Sigmoid colon (tissue), 4 donors: ENCODE data around the gene KIAA1614.

Experiments
- EP300 ChIP-seq, 4 donors: sonication (generic); formaldehyde crosslinking; IDR thresholded peaks; one replicate each; pipeline ENCODE4 v1.6.1; 2017; ENCODE audit warnings: antibody characterized with exemption in 4 of 4
- POLR2A ChIP-seq, 2 donors: fragments of 450-650 bp; IDR thresholded peaks; one replicate each; pipeline ENCODE4 v1.6.1; 2016; ENCODE audit warnings: antibody characterized with exemption in 2 of 2, mild to moderate bottlenecking in 2 of 2, moderate library complexity in 2 of 2
- POLR2AphosphoS5 ChIP-seq, 4 donors: sonication (generic); formaldehyde crosslinking; IDR thresholded peaks; one replicate each; pipeline ENCODE4 v1.6.1; 2017; ENCODE audit warnings: antibody characterized with exemption in 4 of 4
- TF ChIP-seq, protein P1 (sequence below), 4 experiments: fragments of 450-650 bp in 3 of 4; fragments of 200-600 bp in 1 of 4; IDR thresholded peaks; one replicate each; pipeline ENCODE4 v1.5.1; 2016 to 2019; ENCODE audit warnings: antibody characterized with exemption in 4 of 4, mild to moderate bottlenecking in 3 of 4, moderate library complexity in 2 of 4

DNA sequence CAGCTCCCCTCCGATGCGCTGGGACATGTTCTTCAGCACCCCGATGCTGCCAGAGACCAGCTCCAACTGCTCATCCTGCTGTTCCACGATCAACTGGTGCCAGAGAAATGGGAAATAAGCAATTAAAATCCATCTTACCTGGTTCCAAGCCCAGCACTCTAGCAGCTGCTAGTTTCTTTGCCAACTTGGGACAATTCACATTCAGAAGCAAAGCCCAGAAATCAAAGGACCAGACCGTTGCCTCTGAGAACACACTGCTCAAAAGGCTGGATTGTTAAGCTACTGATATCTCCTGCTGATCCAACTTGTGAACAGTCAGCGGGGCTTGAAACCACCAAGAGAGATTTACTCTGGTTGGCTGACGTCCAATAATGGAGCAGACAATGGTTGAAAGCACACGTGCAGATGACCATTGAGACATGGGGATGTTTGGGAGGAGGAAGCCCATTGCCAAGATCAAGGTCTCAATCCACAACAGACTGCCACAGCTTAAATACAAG is 75.6 kb downstream of the KIAA1614 start:
- TF ChIP-seq, protein P1, sequence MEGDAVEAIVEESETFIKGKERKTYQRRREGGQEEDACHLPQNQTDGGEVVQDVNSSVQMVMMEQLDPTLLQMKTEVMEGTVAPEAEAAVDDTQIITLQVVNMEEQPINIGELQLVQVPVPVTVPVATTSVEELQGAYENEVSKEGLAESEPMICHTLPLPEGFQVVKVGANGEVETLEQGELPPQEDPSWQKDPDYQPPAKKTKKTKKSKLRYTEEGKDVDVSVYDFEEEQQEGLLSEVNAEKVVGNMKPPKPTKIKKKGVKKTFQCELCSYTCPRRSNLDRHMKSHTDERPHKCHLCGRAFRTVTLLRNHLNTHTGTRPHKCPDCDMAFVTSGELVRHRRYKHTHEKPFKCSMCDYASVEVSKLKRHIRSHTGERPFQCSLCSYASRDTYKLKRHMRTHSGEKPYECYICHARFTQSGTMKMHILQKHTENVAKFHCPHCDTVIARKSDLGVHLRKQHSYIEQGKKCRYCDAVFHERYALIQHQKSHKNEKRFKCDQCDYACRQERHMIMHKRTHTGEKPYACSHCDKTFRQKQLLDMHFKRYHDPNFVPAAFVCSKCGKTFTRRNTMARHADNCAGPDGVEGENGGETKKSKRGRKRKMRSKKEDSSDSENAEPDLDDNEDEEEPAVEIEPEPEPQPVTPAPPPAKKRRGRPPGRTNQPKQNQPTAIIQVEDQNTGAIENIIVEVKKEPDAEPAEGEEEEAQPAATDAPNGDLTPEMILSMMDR (IDR thresholded peaks at IDR 0.05), result no peak
- TF ChIP-seq POLR2A (IDR thresholded peaks at IDR 0.05) (no peak), POLR2AphosphoS5 (IDR thresholded peaks at IDR 0.05) (no peak), EP300 (IDR thresholded peaks at IDR 0.05) (no peak)
